Measurements from ENCODE around the gene DDX50.

DNA sequence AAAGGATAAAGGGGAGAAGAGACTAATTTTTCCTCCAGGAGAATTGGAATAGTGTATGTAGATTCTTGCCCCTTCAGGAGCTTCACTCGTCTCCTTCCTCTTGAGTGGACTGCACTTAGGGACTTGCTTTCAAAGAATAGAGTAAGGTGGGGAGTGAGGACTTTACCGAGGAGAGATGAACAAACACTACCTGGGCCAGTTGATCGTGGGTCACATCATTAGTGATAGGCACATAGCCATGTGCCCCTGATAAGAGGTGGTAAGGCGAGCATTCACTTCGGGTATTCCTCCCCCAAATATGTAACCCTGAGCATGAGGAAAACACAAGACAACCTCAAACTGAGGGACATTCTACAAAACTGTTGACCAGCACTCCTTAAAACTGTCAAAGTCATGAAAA is 72.9 kb downstream of the DDX50 start:
- TF ChIP-seq, protein P1, sequence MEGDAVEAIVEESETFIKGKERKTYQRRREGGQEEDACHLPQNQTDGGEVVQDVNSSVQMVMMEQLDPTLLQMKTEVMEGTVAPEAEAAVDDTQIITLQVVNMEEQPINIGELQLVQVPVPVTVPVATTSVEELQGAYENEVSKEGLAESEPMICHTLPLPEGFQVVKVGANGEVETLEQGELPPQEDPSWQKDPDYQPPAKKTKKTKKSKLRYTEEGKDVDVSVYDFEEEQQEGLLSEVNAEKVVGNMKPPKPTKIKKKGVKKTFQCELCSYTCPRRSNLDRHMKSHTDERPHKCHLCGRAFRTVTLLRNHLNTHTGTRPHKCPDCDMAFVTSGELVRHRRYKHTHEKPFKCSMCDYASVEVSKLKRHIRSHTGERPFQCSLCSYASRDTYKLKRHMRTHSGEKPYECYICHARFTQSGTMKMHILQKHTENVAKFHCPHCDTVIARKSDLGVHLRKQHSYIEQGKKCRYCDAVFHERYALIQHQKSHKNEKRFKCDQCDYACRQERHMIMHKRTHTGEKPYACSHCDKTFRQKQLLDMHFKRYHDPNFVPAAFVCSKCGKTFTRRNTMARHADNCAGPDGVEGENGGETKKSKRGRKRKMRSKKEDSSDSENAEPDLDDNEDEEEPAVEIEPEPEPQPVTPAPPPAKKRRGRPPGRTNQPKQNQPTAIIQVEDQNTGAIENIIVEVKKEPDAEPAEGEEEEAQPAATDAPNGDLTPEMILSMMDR (IDR thresholded peaks at IDR 0.05) = no peak
- no peak for TF ChIP-seq POLR2A (IDR thresholded peaks at IDR 0.05)
